H1 (cell line): Measurements from ENCODE around the gene RHOC.
A peak's percentile ranks its signal among the peaks of the same experiment; 100 is the strongest.

Experiments
- CBX8 ChIP-seq: fragments of 300-800, 300-1000 bp; sonication (generic); IDR thresholded peaks from 2 replicates; pipeline ENCODE4 v1.7.1; 2016; ENCODE audit warnings: low read depth, low read length, borderline replicate concordance
- CREB1 ChIP-seq: IDR thresholded peaks from 2 replicates; pipeline ENCODE4 v1.6.1; 2012; ENCODE audit warnings: inconsistent platforms
- CTCF ChIP-seq, 3 experiments: IDR thresholded peaks; 1 replicate in 2 of 3; 2 replicates in 1 of 3; pipeline versions ENCODE4 v1.5.1 to v1.6.1; 2011; ENCODE audit warnings: low read length in 3 of 3, mild to moderate bottlenecking in 3 of 3, inconsistent platforms in 2 of 3, low read depth in 1 of 3, moderate library complexity in 1 of 3; ENCODE audit not compliant: insufficient read depth in 1 of 3; ENCODE audit errors: control extremely low read depth in 1 of 3
- POLR2A ChIP-seq, 2 experiments: IDR thresholded peaks; 1 replicate in 1 of 2; 2 replicates in 1 of 2; pipeline ENCODE4 v1.6.1; 2011; ENCODE audit warnings: low read depth in 2 of 2, low read length in 2 of 2, mild to moderate bottlenecking in 2 of 2; ENCODE audit errors: control extremely low read depth in 1 of 2
- POLR2AphosphoS5 ChIP-seq: IDR thresholded peaks from 2 replicates; pipeline ENCODE4 v1.6.1; 2011; ENCODE audit warnings: low read depth, low read length
- SP4 ChIP-seq: IDR thresholded peaks from 2 replicates; pipeline ENCODE4 v1.6.1; 2012; ENCODE audit warnings: low read length, inconsistent platforms
- USF2 ChIP-seq: IDR thresholded peaks from 2 replicates; pipeline ENCODE4 v1.6.1; 2011; ENCODE audit warnings: low read length, improper control_type of control experiment
- ZNF274 ChIP-seq: IDR thresholded peaks from 2 replicates; pipeline ENCODE4 v1.7.0; 2012; ENCODE audit warnings: low read length, borderline replicate concordance; ENCODE audit errors: extremely low read depth

- no peak for TF ChIP-seq SP4
- TF ChIP-seq CREB1, result no peak
- no peak for TF ChIP-seq ZNF274
- TF ChIP-seq CBX8, result no peak
- TF ChIP-seq CTCF (IDR thresholded peaks at IDR 0.05; ENCODE audit: control extremely low read depth in 1 of 3, insufficient read depth in 1 of 3, low read depth in 1 of 3, low read length in 3 of 3), result peak; percentile 47 to 51 (median 51)
- TF ChIP-seq POLR2A (IDR thresholded peaks at IDR 0.05; ENCODE audit: control extremely low read depth in 1 of 2, low read depth in 2 of 2, low read length in 2 of 2), result no peak
- no peak for TF ChIP-seq USF2
- no peak for TF ChIP-seq POLR2AphosphoS5
These were observed 37.2 kb upstream of the RHOC start for GRCh38 chr1:112744009-112744578.
